SJSA1 (cell line): Measurements from ENCODE around the gene PRDM7. TPM values are rescaled to one million over a fixed set of nuclear protein-coding genes. Genes with fewer than 3 reads are reported as not detected.

Source experiments
- DNase-seq, 2 experiments: peaks; one replicate each; pipeline ENCODE4 v3.0.0-alpha.2; 2015 to 2020; ENCODE audit warnings: low spot score in 2 of 2, low read depth in 1 of 2
- H3K27ac ChIP-seq: fragments of 250-450 bp; sonication (Bioruptor Pico); 2 replicates; pipeline ENCODE4 v1.5.1; 2020; ENCODE audit warnings: mild to moderate bottlenecking, moderate library complexity
- H3K27me3 ChIP-seq: fragments of 250-450 bp; sonication (Bioruptor Pico); replicated peaks from 2 replicates; pipeline ENCODE4 v1.5.1; 2020; ENCODE audit warnings: mild to moderate bottlenecking, moderate library complexity
- H3K36me3 ChIP-seq: fragments of 250-450 bp; sonication (Bioruptor Pico); 2 replicates; pipeline ENCODE4 v1.5.1; 2020; ENCODE audit warnings: mild to moderate bottlenecking
- H3K4me1 ChIP-seq: fragments of 250-450 bp; sonication (Bioruptor Pico); replicated peaks from 2 replicates; pipeline ENCODE4 v1.6.1; 2021; ENCODE audit warnings: mild to moderate bottlenecking
- H3K4me3 ChIP-seq: fragments of 250-450 bp; sonication (Bioruptor Pico); 2 replicates; pipeline ENCODE4 v1.5.1; 2020; ENCODE audit warnings: mild to moderate bottlenecking
- H3K9me3 ChIP-seq: fragments of 250-450 bp; sonication (Bioruptor Pico); replicated peaks from 2 replicates; pipeline ENCODE4 v1.5.1; 2020; ENCODE audit warnings: mild to moderate bottlenecking
- total RNA-seq: library from RNA; depleted of rRNA; stranded (reverse); fragments of >200 nt; shearing (Covaris generic); gene quantifications from 2 replicates; pipeline ENCODE4 v1.2.3, GENCODE V29; 2014

PRDM7 gene
- total RNA-seq, 1 experiment from 2014 or later, result not detected

- no peaks in the 10 kb centered on the region for H3K36me3 ChIP-seq
- peaks cover 19% of the 10 kb centered on the region for H3K9me3 ChIP-seq
- H3K4me3 ChIP-seq, result no peak overlapping the region
- peaks cover 17% of the 10 kb centered on the region for H3K4me1 ChIP-seq
- H3K27ac ChIP-seq, result no peak overlapping the region
- no peaks in the 10 kb centered on the region for H3K27me3 ChIP-seq
- no peak for DNase-seq
These were observed 23.1 kb downstream of the PRDM7 start for GRCh38 chr16:90053902-90054500.

GRCh38 chr16:90050969-90051368, 26.2 kb downstream of the PRDM7 start:
- DNase-seq, result no peak
- Histone ChIP-seq H3K4me1 (peaks cover 12% of the 10 kb centered on the region), H3K9me3 (peaks cover 19% of the 10 kb centered on the region), H3K36me3 (no peaks in the 10 kb centered on the region), H3K27me3 (no peaks in the 10 kb centered on the region), H3K27ac (no peak overlapping the region), H3K4me3 (no peak overlapping the region)

- no peaks in the 10 kb centered on the region for H3K27me3 ChIP-seq
- DNase-seq, result no peak
- H3K4me3 ChIP-seq, result no peak overlapping the region
- H3K27ac ChIP-seq, result no peak overlapping the region
- H3K9me3 ChIP-seq, result peaks cover 4% of the 10 kb centered on the region; the same call in 1 of the 2 replicates
- H3K36me3 ChIP-seq, result peaks cover under 1% of the 10 kb centered on the region; the same call in 1 of the 2 replicates
- H3K4me1 ChIP-seq, result peaks cover 15% of the 10 kb centered on the region
These were observed 28.3 kb downstream of the PRDM7 start for GRCh38 chr16:90048737-90049330.

GRCh38 chr16:90048347-90048722, 28.8 kb downstream of the PRDM7 start:
- no peak for DNase-seq
- Histone ChIP-seq H3K9me3 (peaks cover 2% of the 10 kb centered on the region; the same call in 1 of the 2 replicates), H3K27ac (no peak overlapping the region), H3K4me1 (peaks cover 18% of the 10 kb centered on the region), H3K36me3 (peaks cover 5% of the 10 kb centered on the region; the same call in 1 of the 2 replicates), H3K27me3 (no peaks in the 10 kb centered on the region), H3K4me3 (no peak overlapping the region)

GRCh38 chr16:90047714-90048346, 29.3 kb downstream of the PRDM7 start:
- no peak overlapping the region for H3K4me3 ChIP-seq
- no peak for DNase-seq

GRCh38 chr16:90046971-90047713, 30.0 kb downstream of the PRDM7 start:
- H3K4me1 ChIP-seq, result peaks cover 18% of the 10 kb centered on the region

More at GRCh38 chr16:90047714-90048346, 29.3 kb downstream of the PRDM7 start:
- Histone ChIP-seq H3K9me3 (no peaks in the 10 kb centered on the region), H3K4me1 (peaks cover 18% of the 10 kb centered on the region), H3K27ac (no peak overlapping the region), H3K27me3 (no peaks in the 10 kb centered on the region), H3K36me3 (peaks cover 5% of the 10 kb centered on the region; the same call in 1 of the 2 replicates)

GRCh38 chr16:90046122-90046970, 30.8 kb downstream of the PRDM7 start:
- Histone ChIP-seq H3K27me3 (no peaks in the 10 kb centered on the region), H3K4me1 (peaks cover 18% of the 10 kb centered on the region), H3K27ac (no peak overlapping the region), H3K4me3 (no peak overlapping the region), H3K36me3 (peaks cover 5% of the 10 kb centered on the region; the same call in 1 of the 2 replicates), H3K9me3 (no peaks in the 10 kb centered on the region)
- DNase-seq, result no peak

More at GRCh38 chr16:90046971-90047713, 30.0 kb downstream of the PRDM7 start:
- H3K27me3 ChIP-seq, result no peaks in the 10 kb centered on the region
- peak; percentile 63 to 81 for DNase-seq
- peak overlapping the region; percentile 7 for H3K4me3 ChIP-seq
- H3K9me3 ChIP-seq, result no peaks in the 10 kb centered on the region
- H3K36me3 ChIP-seq, result peaks cover 5% of the 10 kb centered on the region; the same call in 1 of the 2 replicates
- H3K27ac ChIP-seq, result no peak overlapping the region

GRCh38 chr16:90044111-90044551, 33.0 kb downstream of the PRDM7 start:
- Histone ChIP-seq H3K36me3 (peaks cover 14% of the 10 kb centered on the region), H3K9me3 (no peaks in the 10 kb centered on the region), H3K4me3 (no peak overlapping the region), H3K4me1 (peaks cover 18% of the 10 kb centered on the region), H3K27ac (no peak overlapping the region), H3K27me3 (no peaks in the 10 kb centered on the region)
- no peak for DNase-seq

- Histone ChIP-seq H3K4me1 (peaks cover 18% of the 10 kb centered on the region), H3K27ac (no peak overlapping the region), H3K4me3 (no peak overlapping the region), H3K27me3 (no peaks in the 10 kb centered on the region), H3K36me3 (peaks cover 14% of the 10 kb centered on the region), H3K9me3 (no peaks in the 10 kb centered on the region)
- DNase-seq, result no peak
These were observed 33.6 kb downstream of the PRDM7 start for GRCh38 chr16:90043526-90043925.

- Histone ChIP-seq H3K9me3 (no peaks in the 10 kb centered on the region), H3K27me3 (no peaks in the 10 kb centered on the region), H3K27ac (no peak overlapping the region), H3K4me1 (peaks cover 18% of the 10 kb centered on the region), H3K4me3 (no peak overlapping the region), H3K36me3 (peaks cover 17% of the 10 kb centered on the region)
- DNase-seq, result no peak
These were observed 34.1 kb downstream of the PRDM7 start for GRCh38 chr16:90042946-90043514.

GRCh38 chr16:90041896-90042473, 35.1 kb downstream of the PRDM7 start:
- Histone ChIP-seq H3K4me3 (no peak overlapping the region), H3K36me3 (peaks cover 28% of the 10 kb centered on the region), H3K9me3 (no peaks in the 10 kb centered on the region), H3K27ac (no peak overlapping the region), H3K4me1 (peaks cover 12% of the 10 kb centered on the region), H3K27me3 (no peaks in the 10 kb centered on the region)
- no peak for DNase-seq

- Histone ChIP-seq H3K36me3 (peaks cover 35% of the 10 kb centered on the region), H3K27me3 (no peaks in the 10 kb centered on the region), H3K9me3 (no peaks in the 10 kb centered on the region), H3K4me1 (peaks cover 6% of the 10 kb centered on the region; the same call in 1 of the 2 replicates), H3K4me3 (no peak overlapping the region), H3K27ac (no peak overlapping the region)
- DNase-seq, result no peak
These were observed 36.7 kb downstream of the PRDM7 start for GRCh38 chr16:90040152-90041023.
